Caki2 (cell line): ENCODE measurements around the gene F5. TPM values are rescaled to one million over a fixed set of nuclear protein-coding genes. Genes with fewer than 3 reads are reported as not detected.
"Not testable (repeated sequence)": the region's sequence is repeated elsewhere in the genome, so short reads cannot be mapped to it uniquely, and the experiment has no call there.

Experiments used
- DNase-seq: peaks from one replicate; pipeline ENCODE4 v3.0.0-alpha.2; 2015; ENCODE audit warnings: low read depth
- in situ Hi-C: cut with HindIII; loops from 2 replicates; pipeline ENCODE4 v1.10.0; 2016; ENCODE audit warnings: low sequenced_read_pairs, low pct_unique_long_range_greater_than_20kb, mixed read lengths
- total RNA-seq: library from RNA; depleted of rRNA; stranded (reverse); fragments of >200 nt; shearing (Covaris generic); gene quantifications from 2 replicates; pipeline ENCODE4 v1.2.3, GENCODE V29; 2014; ENCODE audit warnings: low replicate concordance

F5 gene
- total RNA-seq, 1 experiment from 2014 or later: not detected

- no peak for DNase-seq
- in situ Hi-C loops: no loop called here
Measured at GRCh38 chr1:169525391-169525790, 60.9 kb downstream of the F5 start.

DNA sequence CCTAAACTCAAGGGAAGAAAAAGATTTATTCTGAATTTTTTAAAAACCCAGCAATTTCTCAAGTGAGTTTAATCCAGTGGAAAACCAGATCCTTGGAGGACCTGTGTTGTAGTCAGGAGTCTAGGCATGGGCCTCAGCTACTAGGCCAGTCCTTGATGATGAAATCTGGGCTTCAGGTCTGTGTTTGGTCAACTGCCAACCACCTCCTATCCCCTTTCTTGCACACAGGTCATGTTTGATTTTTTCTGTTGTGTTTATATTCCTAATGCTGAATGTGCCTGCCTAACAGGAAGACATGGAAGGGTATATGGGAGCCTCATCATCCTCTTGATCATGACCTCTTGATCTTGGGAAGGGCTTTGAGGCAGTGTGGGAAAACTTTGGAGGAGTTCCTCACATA is 62.4 kb downstream of the F5 start:
- in situ Hi-C loops: no loop called here
- DNase-seq: no peak

DNA sequence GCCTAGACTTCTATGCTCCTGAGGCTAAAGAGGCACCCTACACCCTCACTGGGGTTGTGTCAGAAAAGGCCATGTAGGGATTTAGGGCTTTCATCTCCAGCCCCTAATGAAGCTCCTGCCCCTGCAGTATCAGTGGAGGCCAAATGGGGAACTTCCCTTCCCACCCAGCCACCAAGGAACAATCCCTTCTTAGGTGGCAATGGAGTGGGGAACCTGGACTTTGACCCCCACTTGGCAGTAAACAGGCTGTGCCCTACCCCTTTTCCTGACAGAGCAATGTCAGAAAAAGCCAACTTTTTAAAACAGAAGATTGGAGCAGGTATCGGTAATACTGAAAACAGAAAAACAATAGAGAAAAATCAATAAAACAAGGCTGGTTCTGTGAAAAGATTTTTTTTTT is 65.1 kb downstream of the F5 start:
- no peak for DNase-seq
- in situ Hi-C loops: no loop called here

- DNase-seq: no peak
- in situ Hi-C loops: no loop called here
Measured at GRCh38 chr1:169517558-169518186, 68.6 kb downstream of the F5 start.

DNA sequence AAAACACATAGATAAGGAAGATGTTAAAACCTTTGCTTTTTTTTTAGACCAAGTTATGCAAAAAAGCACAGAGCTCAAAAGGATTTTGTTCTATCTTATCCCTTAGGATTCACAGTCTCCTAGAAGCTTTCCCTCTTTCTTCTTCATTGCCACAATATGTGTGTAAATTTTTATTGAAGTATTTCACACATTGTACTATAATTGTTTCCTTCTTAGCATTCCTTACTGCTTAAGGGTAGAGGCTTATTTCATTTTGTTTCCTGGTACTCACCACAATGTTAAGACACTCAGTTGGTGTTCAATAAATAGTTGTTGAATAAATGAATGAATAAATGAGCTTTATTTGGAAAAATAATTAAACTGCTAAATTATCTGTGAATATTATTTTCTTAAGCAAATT is 70.6 kb downstream of the F5 start:
- in situ Hi-C loops: no loop called here
- no peak for DNase-seq

DNA sequence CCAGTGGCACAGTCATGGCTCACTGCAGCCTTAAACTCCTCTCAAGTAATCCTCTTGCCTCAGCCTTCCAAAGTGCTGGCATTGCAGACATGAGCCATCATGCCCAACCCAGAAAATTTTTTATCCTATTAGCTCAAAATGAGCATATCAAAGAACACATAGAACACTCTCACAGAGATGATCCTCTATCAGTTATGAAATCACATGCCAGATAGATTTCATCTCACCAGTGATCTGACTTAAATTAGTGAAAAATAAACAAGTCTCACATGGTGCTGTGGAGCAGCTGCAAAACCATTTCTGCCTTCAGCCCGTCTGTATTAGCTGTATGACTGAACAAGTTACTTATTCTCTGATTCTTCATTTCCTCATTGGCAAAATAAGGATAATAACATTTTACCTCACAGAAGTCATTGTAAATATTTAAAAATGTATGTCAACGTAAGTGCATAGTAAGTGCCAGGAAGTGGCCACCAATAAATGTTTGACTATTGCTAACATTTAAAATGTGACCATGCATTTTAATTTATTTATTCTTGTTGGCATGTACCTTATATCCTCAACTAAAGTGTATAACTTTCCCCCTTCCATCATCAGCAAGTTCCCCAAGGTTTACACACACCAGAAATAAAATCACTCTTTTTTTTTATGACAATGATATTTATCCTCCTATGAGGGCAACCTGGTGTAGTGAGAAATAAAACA is 71.6 kb downstream of the F5 start:
- DNase-seq: no peak

GRCh38 chr1:169513208-169513607 is 73.1 kb downstream of the F5 start:
- in situ Hi-C loops: no loop called here

More for the DNA sequence above, 71.6 kb downstream of the F5 start:
- in situ Hi-C loops: no loop called here

DNA sequence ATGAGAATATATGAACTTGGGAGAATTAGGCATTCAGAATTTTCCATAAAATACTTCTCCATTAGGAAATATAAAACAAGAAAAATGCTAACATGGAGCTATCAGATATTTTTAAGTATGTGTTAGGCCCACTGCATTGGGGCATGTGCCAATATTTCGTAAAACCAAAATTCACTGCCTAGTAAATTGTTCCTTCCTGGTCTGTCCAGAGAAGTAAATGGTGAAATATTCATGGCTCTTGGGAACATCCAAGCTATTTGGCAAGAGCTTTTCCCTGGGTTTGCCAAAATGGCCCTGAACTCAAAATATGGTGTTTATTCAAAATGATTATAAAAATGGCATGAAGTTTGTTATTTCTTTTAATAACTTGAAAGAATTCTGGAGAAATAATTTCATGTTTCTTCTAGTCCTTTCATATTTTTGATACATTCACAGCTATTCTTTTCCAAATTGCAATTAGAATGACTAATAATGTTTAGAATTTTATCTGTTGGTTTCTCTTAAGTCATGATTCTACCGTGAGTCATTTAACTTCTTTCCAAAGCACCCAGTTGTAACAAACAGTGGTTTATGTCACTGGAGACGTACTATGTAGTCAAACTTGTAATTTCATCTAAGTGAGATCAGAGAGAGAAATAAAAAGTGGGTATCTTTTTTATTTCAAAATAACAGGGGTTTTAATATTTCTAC is 74.8 kb downstream of the F5 start:
- DNase-seq: no peak
- in situ Hi-C loops: no loop called here

More at GRCh38 chr1:169513208-169513607, 73.1 kb downstream of the F5 start:
- DNase-seq: no peak

GRCh38 chr1:169510060-169510459 is 76.2 kb downstream of the F5 start:
- in situ Hi-C loops: no loop called here

GRCh38 chr1:169509354-169509753 is 76.9 kb downstream of the F5 start:
- in situ Hi-C loops: no loop called here
- no peak for DNase-seq

More at GRCh38 chr1:169510060-169510459, 76.2 kb downstream of the F5 start:
- DNase-seq: no peak

DNA sequence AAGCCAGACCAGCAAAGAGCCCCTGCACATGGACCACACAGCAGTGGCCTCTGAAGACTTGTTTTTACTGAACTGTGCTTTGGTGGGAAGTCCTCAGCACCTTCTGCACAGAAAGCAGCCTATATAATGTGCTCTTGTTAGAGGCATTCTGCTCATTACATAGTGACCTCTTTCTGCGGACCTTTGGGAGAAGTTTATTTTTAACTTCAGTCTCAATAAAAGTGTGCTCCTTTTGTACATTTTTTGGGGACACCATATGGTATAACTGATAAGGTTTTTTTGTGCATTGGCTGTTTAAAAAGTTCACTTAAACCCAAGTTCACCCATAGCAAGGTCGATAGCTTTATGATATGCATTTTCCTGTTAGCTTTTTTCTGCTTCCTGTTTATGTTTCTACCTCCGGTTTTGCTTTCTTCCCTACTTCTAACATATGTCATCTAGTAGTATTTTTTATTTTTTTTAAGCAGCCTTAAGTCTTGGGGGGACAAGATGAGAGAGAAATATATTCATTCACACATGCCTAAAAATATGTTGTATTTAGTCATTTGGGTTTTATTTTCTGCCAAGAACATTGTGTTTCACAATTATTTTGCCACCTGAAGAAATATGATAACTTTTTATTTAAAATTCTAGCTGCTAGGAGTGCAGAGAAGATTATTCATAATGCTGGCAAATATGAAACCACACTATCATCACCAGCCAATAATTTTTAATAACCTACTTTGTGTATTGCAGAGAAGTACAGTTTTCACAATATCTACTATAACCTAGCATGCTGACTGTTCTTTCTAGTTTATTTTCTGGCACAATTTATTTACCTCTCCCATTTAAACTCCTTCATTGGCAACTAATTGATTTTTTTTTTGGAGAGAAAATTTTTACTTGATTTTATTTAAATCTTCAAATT is 77.6 kb downstream of the F5 start:
- DNase-seq: no peak
- in situ Hi-C loops: no loop called here

DNA sequence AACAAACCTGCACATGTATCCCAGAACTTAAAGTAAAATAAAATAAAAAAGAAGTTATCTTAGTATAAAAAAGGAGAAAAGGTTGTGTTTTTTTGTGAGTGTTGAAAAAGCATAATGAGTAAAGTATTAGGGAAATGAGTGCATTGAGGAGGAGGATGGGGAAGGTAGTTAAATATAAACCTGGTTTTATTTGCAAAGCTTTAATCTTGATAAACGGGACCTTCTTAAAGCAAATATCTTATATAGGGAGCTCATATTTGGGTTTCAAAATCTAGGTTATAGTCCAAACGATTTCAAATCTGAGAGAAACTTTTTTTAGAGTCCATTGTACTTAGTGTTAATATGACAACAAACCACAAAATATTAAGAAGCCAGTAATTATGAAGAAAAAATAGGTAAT is 78.9 kb downstream of the F5 start:
- no peak for DNase-seq
- in situ Hi-C loops: no loop called here

DNA sequence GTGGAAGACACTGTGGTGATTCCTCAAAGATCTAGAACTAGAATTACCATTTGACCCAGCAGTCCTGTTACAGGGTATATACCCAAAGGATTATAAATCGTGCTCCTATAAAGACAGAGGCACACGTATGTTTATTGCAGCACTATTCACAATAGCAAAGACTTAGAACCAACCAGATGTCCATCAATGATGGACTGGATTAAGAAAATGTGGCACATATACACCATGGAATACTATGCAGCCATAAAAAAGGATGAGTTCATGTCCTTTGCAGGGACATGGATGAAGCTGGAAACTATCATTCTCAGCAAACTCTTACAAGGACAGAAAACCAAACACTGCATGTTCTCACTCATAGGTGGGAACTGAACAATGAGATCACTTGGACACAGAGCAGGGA is 82.7 kb downstream of the F5 start:
- in situ Hi-C loops, DNase-seq: not testable (repeated sequence)

- in situ Hi-C loops: no loop called here
- DNase-seq: no peak
Measured at GRCh38 chr1:169499807-169500206, 86.5 kb downstream of the F5 start.

DNA sequence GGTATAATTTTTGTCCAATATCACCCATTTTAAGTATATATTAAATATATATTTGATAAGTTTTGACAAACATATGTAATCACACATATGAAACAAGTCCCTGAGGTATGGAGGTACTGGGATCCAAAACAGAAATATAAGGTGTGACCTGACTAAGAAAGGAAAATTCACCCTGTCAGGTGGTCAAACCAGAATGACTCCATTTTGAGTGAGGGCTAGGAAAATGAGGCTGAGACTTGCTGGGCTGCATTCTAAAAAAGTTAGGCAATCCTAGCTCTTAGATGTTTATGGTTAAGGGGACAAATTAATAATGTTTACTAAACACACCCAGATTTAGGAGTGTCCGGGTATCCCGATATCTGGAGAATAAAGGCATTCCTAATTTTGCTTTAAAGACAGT is 89.0 kb downstream of the F5 start:
- in situ Hi-C loops: no loop called here
- no peak for DNase-seq

DNA sequence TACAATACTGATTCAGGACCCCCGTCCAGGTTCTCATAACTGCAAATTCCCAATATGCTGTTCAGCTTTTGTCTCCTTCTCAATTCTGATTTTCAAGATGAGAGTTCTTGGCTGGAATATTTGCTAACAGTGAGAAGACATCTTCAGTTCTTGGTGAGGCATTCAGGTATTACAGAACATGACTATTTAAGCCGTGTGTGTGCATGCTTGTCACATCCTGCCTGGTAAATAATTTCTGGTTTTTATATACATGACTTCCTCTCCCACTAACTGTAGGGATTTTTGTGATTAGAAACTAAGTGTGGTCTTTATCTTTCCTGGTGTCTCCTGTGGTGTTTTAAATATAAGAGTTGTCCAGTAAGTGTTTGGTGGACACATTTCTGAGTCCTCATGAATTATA is 90.4 kb downstream of the F5 start:
- no peak for DNase-seq
- in situ Hi-C loops: no loop called here

GRCh38 chr1:169495046-169495775 is 91.1 kb downstream of the F5 start:
- no peak for DNase-seq
- in situ Hi-C loops: no loop called here

- in situ Hi-C loops: no loop called here
Measured at GRCh38 chr1:169494343-169494742, 91.9 kb downstream of the F5 start.

More at GRCh38 chr1:169494343-169494742, 91.9 kb downstream of the F5 start:
- DNase-seq: no peak
